HL-60 (cell line): ENCODE measurements around the gene SNAI3.

Experiments used
- DNase-seq, 2 experiments: peaks; one replicate each; pipeline ENCODE4 v3.0.0-alpha.2; 2010 to 2020; ENCODE audit warnings: low read depth in 1 of 2, low spot score in 1 of 2
- H3K27ac ChIP-seq: fragments of 250-450 bp; sonication (Bioruptor Pico); replicated peaks from 2 replicates; pipeline ENCODE4 v1.5.1; 2020; ENCODE audit warnings: mild to moderate bottlenecking, moderate library complexity
- H3K27me3 ChIP-seq: fragments of 250-450 bp; sonication (Bioruptor Pico); 2 replicates; pipeline ENCODE4 v1.5.1; 2021; ENCODE audit warnings: mild to moderate bottlenecking, moderate library complexity; ENCODE audit not compliant: insufficient read depth, poor library complexity, severe bottlenecking
- H3K4me3 ChIP-seq: replicated peaks from 2 replicates; pipeline ENCODE4 v1.5.1; 2011; ENCODE audit warnings: mild to moderate bottlenecking, control low read depth, low read length; ENCODE audit not compliant: insufficient read depth
- GABPA ChIP-seq: IDR thresholded peaks from 2 replicates; pipeline ENCODE4 v1.6.1; 2012; ENCODE audit warnings: low read depth
- POLR2AphosphoS5 ChIP-seq: IDR thresholded peaks from 2 replicates; pipeline ENCODE4 v1.6.1; 2012; ENCODE audit warnings: low read depth
- SPI1 ChIP-seq: IDR thresholded peaks from 2 replicates; pipeline ENCODE4 v1.6.1; 2012; ENCODE audit warnings: low read depth, mild to moderate bottlenecking, borderline replicate concordance
- TF ChIP-seq, protein P1 (sequence below): IDR thresholded peaks from one replicate; pipeline ENCODE4 v1.5.1; 2011; ENCODE audit warnings: low read length, control low read depth, inconsistent platforms; ENCODE audit not compliant: insufficient read depth
- TF ChIP-seq, protein P2 (sequence below): IDR thresholded peaks from 2 replicates; pipeline ENCODE4 v1.6.1; 2012; ENCODE audit warnings: low read depth; ENCODE audit not compliant: insufficient replicate concordance

The SNAI3 gene

DNA sequence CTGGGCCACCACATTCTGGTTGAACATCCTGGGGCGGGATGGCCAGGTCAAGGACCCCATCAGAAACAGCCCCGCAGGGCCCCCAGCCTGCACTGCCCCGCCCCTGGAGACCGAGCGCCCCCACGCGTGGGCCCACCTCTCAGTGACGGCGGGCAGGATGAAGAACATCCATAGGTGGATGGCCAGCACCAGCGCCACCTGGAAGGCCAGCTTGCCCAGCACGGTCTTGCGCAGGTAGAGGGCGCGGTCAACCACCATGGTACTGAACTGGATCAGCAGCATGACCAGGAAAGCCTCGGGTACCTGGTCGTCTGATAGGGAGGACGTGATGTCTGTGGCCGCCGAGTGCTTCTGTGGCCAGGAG is 33.6 kb upstream of the SNAI3 start:
- Histone ChIP-seq H3K4me3 (no peak overlapping the region), H3K27me3 (no peaks in the 10 kb centered on the region), H3K27ac (no peak overlapping the region)
- TF ChIP-seq SPI1 (no peak), POLR2AphosphoS5 (no peak; the same call in 1 of the 2 replicates), GABPA (no peak)
- TF ChIP-seq, protein P1, sequence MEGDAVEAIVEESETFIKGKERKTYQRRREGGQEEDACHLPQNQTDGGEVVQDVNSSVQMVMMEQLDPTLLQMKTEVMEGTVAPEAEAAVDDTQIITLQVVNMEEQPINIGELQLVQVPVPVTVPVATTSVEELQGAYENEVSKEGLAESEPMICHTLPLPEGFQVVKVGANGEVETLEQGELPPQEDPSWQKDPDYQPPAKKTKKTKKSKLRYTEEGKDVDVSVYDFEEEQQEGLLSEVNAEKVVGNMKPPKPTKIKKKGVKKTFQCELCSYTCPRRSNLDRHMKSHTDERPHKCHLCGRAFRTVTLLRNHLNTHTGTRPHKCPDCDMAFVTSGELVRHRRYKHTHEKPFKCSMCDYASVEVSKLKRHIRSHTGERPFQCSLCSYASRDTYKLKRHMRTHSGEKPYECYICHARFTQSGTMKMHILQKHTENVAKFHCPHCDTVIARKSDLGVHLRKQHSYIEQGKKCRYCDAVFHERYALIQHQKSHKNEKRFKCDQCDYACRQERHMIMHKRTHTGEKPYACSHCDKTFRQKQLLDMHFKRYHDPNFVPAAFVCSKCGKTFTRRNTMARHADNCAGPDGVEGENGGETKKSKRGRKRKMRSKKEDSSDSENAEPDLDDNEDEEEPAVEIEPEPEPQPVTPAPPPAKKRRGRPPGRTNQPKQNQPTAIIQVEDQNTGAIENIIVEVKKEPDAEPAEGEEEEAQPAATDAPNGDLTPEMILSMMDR, result no peak
- TF ChIP-seq, protein P2, sequence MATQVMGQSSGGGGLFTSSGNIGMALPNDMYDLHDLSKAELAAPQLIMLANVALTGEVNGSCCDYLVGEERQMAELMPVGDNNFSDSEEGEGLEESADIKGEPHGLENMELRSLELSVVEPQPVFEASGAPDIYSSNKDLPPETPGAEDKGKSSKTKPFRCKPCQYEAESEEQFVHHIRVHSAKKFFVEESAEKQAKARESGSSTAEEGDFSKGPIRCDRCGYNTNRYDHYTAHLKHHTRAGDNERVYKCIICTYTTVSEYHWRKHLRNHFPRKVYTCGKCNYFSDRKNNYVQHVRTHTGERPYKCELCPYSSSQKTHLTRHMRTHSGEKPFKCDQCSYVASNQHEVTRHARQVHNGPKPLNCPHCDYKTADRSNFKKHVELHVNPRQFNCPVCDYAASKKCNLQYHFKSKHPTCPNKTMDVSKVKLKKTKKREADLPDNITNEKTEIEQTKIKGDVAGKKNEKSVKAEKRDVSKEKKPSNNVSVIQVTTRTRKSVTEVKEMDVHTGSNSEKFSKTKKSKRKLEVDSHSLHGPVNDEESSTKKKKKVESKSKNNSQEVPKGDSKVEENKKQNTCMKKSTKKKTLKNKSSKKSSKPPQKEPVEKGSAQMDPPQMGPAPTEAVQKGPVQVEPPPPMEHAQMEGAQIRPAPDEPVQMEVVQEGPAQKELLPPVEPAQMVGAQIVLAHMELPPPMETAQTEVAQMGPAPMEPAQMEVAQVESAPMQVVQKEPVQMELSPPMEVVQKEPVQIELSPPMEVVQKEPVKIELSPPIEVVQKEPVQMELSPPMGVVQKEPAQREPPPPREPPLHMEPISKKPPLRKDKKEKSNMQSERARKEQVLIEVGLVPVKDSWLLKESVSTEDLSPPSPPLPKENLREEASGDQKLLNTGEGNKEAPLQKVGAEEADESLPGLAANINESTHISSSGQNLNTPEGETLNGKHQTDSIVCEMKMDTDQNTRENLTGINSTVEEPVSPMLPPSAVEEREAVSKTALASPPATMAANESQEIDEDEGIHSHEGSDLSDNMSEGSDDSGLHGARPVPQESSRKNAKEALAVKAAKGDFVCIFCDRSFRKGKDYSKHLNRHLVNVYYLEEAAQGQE, result no peak
- DNase-seq, result no peak

DNA sequence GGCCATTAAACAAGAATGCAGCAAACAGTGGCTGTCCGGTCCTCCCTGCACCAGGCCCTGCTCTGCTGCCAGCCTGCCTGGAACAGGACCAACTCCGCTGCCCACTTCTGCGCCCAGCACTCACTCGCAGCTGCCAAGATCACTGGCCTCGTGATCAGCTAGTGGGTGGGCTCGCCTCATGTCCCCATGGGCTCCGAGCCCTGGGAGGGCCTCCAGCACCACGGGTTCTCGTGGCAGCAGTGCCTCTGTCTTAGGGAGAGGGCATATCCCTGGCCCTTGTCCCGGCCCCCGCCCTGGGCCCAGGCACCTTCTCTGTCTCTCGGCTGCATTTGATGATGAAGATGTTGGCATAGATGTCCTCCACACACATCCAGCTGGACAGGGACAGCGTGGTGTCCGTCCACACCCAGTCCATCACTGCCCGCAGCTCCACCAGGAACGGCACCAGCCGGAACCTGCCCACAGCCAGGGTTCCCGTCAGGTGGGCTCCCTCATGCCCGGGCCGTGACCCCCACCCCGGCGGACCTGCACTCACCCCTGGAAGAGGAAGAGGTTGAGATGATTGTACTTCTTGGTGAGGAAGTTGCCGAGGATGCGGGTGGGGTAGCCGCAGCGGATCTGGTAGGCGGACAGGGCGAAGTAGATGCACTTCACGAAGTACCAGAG is 33.1 kb upstream of the SNAI3 start:
- no peak for TF ChIP-seq GABPA
- TF ChIP-seq, protein P2, result no peak
- TF ChIP-seq POLR2AphosphoS5, result no peak
- TF ChIP-seq SPI1, result no peak
- TF ChIP-seq, protein P1, result no peak
- Histone ChIP-seq H3K27ac (no peak overlapping the region), H3K4me3 (no peak overlapping the region), H3K27me3 (no peaks in the 10 kb centered on the region)
- DNase-seq, result no peak

DNA sequence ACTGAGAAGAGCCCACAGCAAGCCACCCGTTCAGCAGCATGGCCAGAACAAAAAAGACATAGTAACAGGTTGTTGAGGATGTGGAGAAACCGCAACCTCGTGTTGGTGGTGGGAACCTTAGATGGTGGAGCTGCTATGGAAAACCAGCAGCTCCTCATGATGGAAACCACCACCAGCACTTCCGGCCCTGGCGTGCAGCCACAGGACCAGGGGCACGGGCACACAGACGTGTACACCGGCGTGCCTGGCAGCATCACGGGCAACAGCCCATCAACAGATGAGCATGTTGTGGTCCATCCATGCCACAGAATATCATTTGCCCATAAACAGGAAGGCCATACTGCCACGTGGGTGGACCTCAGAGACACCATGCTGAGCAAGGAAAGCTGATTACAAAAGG is 31.9 kb upstream of the SNAI3 start:
- DNase-seq, result no peak
- Histone ChIP-seq H3K27ac (no peak overlapping the region), H3K27me3 (no peaks in the 10 kb centered on the region), H3K4me3 (no peak overlapping the region)
- TF ChIP-seq, protein P2, result no peak
- TF ChIP-seq SPI1 (no peak), GABPA (no peak), POLR2AphosphoS5 (peak; percentile 51; the same call in 1 of the 2 replicates)
- TF ChIP-seq, protein P1, result no peak
